ENCODE results near the gene MAD2L1BP.

MAD2L1BP gene

DNA sequence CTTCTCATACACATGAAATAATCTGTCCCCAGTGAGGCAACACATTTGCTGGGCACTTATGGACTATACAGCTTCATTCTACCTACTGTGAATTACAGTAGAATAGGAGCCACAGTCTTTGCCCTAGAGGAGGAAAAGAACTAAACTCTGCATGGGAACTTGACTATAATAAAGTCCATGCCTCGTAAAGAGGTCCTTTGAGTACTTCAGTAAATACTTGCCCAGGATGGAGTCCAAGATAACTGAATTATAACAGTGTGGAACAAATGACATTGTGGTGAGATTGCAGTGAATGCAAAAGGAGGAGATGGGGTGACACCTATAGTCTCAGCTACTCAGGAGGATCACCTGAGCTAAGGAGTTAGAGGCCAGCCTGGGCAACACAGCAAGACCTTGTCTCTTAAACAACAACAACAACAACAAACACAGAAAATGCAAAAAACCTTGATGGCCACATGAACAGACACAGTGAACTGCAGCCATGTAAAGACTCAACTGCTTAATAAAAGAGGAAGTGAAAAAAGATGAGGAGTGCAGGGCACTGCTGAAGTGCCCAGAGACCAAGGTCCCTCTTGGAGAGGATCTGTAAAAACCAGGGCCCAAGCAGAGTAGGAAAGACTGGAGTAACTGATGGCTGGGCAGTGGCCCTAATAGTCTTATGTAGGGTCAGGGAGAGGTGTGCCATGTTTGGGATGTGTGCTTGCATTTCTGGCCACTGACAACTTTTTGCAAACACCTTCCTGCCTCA lies 48.2 kb downstream of the MAD2L1BP start:
- no peak for DNase-seq

- no peak for DNase-seq
These were observed 51.4 kb downstream of the MAD2L1BP start for GRCh38 chr6:43687079-43687436.

GRCh38 chr6:43687437-43688347 lies 52.1 kb downstream of the MAD2L1BP start, which contains the start of gene MRPS18A:
Gene MRPS18A, minus strand, starts transcription at chr6:43687791. Its CDS starts 12 bp downstream, at chr6:43687779.
- peak; percentile 94 for DNase-seq

DNA sequence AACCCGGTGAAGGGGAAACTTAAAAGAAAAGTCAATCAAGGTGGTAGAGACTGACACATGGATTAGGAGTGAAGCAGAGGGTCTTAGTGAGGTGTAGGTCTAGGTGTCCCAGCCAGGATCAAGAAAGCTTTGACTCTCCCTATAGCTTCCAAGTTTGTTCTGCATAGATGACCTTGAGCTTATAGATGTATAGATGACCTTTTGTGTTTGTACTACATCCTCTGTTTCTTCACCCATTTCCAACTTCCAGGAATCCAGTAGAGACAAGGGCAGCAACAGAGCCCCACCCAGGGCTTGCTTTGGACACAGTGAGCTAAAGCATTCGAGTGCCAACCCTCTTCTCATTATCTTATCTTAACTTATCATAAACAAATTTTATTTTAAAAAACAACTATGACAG lies 53.8 kb downstream of the MAD2L1BP start:
- DNase-seq = no peak

Data from NCI-H510A treated with DMSO at 0.1 percent for 48 hours (cell line).